Right atrium auricular region (tissue), 2 donors: ENCODE results near the gene ANAPC13. TPM values are rescaled to one million over a fixed set of nuclear protein-coding genes. Genes with fewer than 3 reads are reported as not detected.

Experiments
- DNase-seq: peaks from one replicate; pipeline ENCODE4 v3.0.0-alpha.2; 2019; ENCODE audit warnings: low spot score
- H3K27ac ChIP-seq, 2 donors: fragments of 200-600 bp; sonication (generic); 1 replicate in 1 of 2; 2 replicates in 1 of 2; pipeline ENCODE4 v1.5.1; 2016 to 2019
- H3K27me3 ChIP-seq, 2 donors: fragments of 200-600 bp; sonication (generic); one replicate each; pipeline versions ENCODE4 v1.5.1 to v1.6.0; 2017 to 2019
- H3K36me3 ChIP-seq: fragments of 200-600 bp; sonication (generic); one replicate; pipeline ENCODE4 v1.5.1; 2016
- H3K4me1 ChIP-seq, 2 donors: fragments of 200-600 bp; sonication (generic); one replicate each; pipeline versions ENCODE4 v1.5.1 to v1.6.0; 2017 to 2019
- H3K4me3 ChIP-seq, 2 donors: fragments of 200-600 bp; sonication (generic); 1 replicate in 1 of 2; 2 replicates in 1 of 2; pipeline ENCODE4 v1.5.1; 2017 to 2019; ENCODE audit warnings: mild to moderate bottlenecking in 1 of 2, moderate library complexity in 1 of 2
- H3K9me3 ChIP-seq, 2 donors: fragments of 200-600 bp; sonication (generic); one replicate each; pipeline ENCODE4 v1.5.1; 2019
- total RNA-seq, 2 donors: library from RNA; depleted of rRNA; stranded (reverse); fragments of >200 nt; gene quantifications; one replicate each; pipeline ENCODE4 v1.1.0, GENCODE V29; 2016
- TF ChIP-seq, protein P1 (sequence below), 2 donors: fragments of 200-600 bp; sonication (generic); IDR thresholded peaks; one replicate each; pipeline ENCODE4 v1.5.1; 2019; ENCODE audit warnings: antibody characterized with exemption in 2 of 2

Gene ANAPC13
- total RNA-seq, 2 donors from 2014 or later: 67.8 to 110 TPM

DNA sequence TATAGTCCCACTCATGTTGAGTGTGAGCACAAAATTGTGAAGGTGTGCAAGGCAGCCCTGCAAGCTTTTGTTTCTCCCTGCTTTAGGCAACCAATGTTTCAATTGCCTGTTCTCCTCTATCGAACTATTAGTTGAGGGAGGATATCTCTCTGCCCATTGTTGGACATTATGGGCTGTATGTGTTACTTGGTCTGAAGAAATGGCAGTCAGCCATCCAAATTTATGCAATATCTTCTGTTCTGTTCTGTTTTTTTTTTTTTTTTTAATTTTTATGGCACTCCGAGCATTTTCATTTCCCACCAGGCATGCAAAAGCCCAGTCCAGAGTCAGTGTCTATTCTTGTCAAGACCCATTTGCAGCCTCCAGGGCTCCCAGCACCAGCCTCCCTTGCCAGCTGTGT is 44.0 kb downstream of the ANAPC13 start:
- TF ChIP-seq, protein P1, sequence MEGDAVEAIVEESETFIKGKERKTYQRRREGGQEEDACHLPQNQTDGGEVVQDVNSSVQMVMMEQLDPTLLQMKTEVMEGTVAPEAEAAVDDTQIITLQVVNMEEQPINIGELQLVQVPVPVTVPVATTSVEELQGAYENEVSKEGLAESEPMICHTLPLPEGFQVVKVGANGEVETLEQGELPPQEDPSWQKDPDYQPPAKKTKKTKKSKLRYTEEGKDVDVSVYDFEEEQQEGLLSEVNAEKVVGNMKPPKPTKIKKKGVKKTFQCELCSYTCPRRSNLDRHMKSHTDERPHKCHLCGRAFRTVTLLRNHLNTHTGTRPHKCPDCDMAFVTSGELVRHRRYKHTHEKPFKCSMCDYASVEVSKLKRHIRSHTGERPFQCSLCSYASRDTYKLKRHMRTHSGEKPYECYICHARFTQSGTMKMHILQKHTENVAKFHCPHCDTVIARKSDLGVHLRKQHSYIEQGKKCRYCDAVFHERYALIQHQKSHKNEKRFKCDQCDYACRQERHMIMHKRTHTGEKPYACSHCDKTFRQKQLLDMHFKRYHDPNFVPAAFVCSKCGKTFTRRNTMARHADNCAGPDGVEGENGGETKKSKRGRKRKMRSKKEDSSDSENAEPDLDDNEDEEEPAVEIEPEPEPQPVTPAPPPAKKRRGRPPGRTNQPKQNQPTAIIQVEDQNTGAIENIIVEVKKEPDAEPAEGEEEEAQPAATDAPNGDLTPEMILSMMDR (IDR thresholded peaks at IDR 0.05): no peak
- Histone ChIP-seq H3K27ac (no peak overlapping the region), H3K4me3 (no peak overlapping the region), H3K9me3 (peaks cover 0 to 6% of the 10 kb centered on the region in 2 donors), H3K4me1 (peaks cover 0 to 17% of the 10 kb centered on the region in 2 donors), H3K27me3 (no peaks in the 10 kb centered on the region), H3K36me3 (no peaks in the 10 kb centered on the region)
- DNase-seq: no peak

DNA sequence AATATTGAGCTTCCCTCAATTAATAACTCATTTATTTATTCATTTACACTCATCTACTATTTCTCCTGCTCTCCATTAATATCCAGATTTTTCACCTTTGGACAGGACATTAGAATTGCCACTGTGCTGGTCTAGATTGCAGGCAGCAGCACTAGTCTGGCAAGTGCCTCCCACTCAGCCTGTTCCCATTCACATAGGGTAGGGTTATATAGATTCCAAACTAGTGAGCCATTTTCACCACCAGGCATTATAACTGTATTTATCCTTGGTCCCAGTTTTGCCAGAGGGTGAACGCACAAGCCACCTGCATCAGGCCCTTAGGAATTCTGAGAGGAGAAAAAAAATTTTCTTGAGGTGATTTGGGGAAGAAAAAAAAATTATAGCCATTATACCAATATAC is 44.5 kb downstream of the ANAPC13 start:
- H3K27me3 ChIP-seq: no peaks in the 10 kb centered on the region
- no peak overlapping the region for H3K4me3 ChIP-seq
- DNase-seq: no peak
- TF ChIP-seq, protein P1 (IDR thresholded peaks at IDR 0.05): no peak
- H3K9me3 ChIP-seq: peaks cover 0 to 6% of the 10 kb centered on the region in 2 donors
- no peak overlapping the region for H3K27ac ChIP-seq
- H3K4me1 ChIP-seq: peaks cover 0 to 12% of the 10 kb centered on the region in 2 donors
- H3K36me3 ChIP-seq: no peaks in the 10 kb centered on the region

DNA sequence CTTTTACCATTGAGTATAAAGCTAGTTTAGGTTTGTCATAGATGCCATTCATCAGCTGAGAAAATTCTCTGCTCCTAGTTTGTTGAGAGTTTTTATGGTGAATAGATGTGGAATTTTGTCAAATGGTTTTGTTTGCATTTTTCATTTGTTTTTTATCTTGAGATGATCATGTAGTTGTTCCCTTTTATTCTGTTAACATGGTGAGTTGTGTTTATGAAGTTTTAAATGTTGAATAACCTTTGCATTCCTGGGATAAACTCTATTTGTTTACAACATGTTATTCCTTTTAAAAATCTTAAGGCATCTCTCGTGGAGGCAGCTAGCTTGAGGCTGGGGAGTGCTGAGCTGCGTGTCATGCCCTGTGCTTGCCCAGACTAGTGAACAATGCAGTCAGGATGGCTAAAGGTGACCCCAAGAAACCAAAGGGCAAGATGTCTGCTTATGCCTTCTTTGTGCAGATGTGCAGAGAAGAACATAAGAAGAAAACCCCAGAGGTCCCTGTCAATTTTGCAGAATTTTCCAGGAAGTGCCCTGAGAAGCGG is 48.5 kb downstream of the ANAPC13 start:
- no peaks in the 10 kb centered on the region for H3K36me3 ChIP-seq
- no peaks in the 10 kb centered on the region for H3K27me3 ChIP-seq
- no peak overlapping the region for H3K4me3 ChIP-seq
- no peaks in the 10 kb centered on the region for H3K9me3 ChIP-seq
- TF ChIP-seq, protein P1 (IDR thresholded peaks at IDR 0.05): no peak
- DNase-seq: no peak
- no peaks in the 10 kb centered on the region for H3K4me1 ChIP-seq
- no peak overlapping the region for H3K27ac ChIP-seq

DNA sequence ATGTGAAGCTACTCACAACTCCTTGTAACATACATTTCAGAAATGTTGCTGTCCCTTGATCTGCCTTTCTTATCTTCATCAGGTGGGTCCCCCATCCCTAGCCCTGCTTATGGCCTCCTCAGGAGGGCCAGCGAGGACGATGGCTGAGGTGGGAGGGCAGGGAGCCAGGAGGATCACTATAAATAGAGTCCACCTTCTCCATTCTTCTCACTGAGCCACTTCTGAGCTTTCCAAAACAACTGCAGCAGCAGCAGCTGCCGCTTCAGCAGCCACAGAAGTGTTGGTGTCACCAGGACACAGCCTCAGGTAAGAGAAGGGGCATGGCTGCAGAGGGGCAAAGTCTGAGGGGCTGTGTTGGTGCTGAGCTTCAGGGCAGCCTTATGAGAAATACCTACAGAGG is 53.5 kb downstream of the ANAPC13 start:
- Histone ChIP-seq H3K36me3 (no peaks in the 10 kb centered on the region), H3K4me3 (no peak overlapping the region), H3K27me3 (no peaks in the 10 kb centered on the region), H3K4me1 (no peaks in the 10 kb centered on the region), H3K27ac (no peak overlapping the region), H3K9me3 (no peaks in the 10 kb centered on the region)
- TF ChIP-seq, protein P1 (IDR thresholded peaks at IDR 0.05): no peak
- no peak for DNase-seq

DNA sequence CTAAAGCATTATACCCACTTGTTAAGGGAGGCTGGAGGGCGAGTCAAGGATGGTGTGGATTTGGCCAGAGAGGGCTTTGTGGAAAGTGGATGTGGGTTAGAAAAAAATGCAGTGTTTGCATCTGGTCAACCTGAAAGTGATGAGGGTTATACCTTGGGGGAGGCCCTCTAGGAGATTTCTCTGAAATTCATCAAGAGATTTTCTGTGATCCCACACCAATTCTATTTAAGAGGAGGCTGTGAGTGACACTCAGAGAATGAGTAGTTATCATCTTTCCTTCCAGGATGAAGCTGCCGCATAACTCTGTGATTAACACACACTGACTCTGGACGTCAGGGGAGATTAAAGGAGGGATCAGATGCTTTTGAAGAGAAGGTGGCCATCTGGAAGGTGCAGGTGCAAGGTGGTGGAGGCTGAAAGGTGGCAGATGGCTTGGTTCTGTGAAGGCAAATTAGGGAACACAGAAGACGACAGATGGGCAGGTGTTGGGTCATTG is 54.8 kb downstream of the ANAPC13 start:
- DNase-seq: no peak

More for the DNA sequence above, 54.8 kb downstream of the ANAPC13 start:
- Histone ChIP-seq H3K27ac (no peak overlapping the region), H3K4me3 (no peak overlapping the region), H3K36me3 (no peaks in the 10 kb centered on the region), H3K27me3 (no peaks in the 10 kb centered on the region), H3K9me3 (no peaks in the 10 kb centered on the region), H3K4me1 (no peaks in the 10 kb centered on the region)
- TF ChIP-seq, protein P1 (IDR thresholded peaks at IDR 0.05): no peak
